ENCODE data around the gene KCTD16.

The KCTD16 gene

GRCh38 chr5:144405991-144406390 is 235.3 kb downstream of the KCTD16 start:
- no peak for DNase-seq (ENCODE audit: low spot score)

- no peak for DNase-seq (ENCODE audit: low spot score)
Observed at GRCh38 chr5:144406442-144406841, 235.8 kb downstream of the KCTD16 start.

- DNase-seq (ENCODE audit: low spot score): no peak
Observed at GRCh38 chr5:144414202-144415029, 243.7 kb downstream of the KCTD16 start.

GRCh38 chr5:144416196-144416595 is 245.5 kb downstream of the KCTD16 start:
- DNase-seq (ENCODE audit: low spot score): no peak

- no peak for DNase-seq (ENCODE audit: low spot score)
Observed at GRCh38 chr5:144418719-144419118, 248.0 kb downstream of the KCTD16 start.

- no peak for DNase-seq (ENCODE audit: low spot score)
Observed at GRCh38 chr5:144421411-144421810, 250.7 kb downstream of the KCTD16 start.

GRCh38 chr5:144422018-144422727 is 251.5 kb downstream of the KCTD16 start:
- DNase-seq (ENCODE audit: low spot score): no peak

- no peak for DNase-seq (ENCODE audit: low spot score)
Observed at GRCh38 chr5:144427866-144428265, 257.2 kb downstream of the KCTD16 start.

GRCh38 chr5:144428326-144428725 is 257.7 kb downstream of the KCTD16 start:
- no peak for DNase-seq (ENCODE audit: low spot score)

- DNase-seq (ENCODE audit: low spot score): no peak
Observed at GRCh38 chr5:144429405-144429804, 258.7 kb downstream of the KCTD16 start.

- DNase-seq (ENCODE audit: low spot score): no peak
Observed at GRCh38 chr5:144429905-144430304, 259.2 kb downstream of the KCTD16 start.

- DNase-seq (ENCODE audit: low spot score): no peak
Observed at GRCh38 chr5:144433140-144433822, 262.6 kb downstream of the KCTD16 start.

- no peak for DNase-seq (ENCODE audit: low spot score)
Observed at GRCh38 chr5:144433893-144434292, 263.2 kb downstream of the KCTD16 start.

GRCh38 chr5:144436007-144436406 is 265.3 kb downstream of the KCTD16 start:
- no peak for DNase-seq (ENCODE audit: low spot score)

GRCh38 chr5:144438237-144438636 is 267.6 kb downstream of the KCTD16 start:
- DNase-seq (ENCODE audit: low spot score): peak; percentile 63

- DNase-seq (ENCODE audit: low spot score): no peak
Observed at GRCh38 chr5:144448457-144448856, 277.8 kb downstream of the KCTD16 start.

- no peak for DNase-seq (ENCODE audit: low spot score)
Observed at GRCh38 chr5:144451187-144451973, 280.7 kb downstream of the KCTD16 start.

GRCh38 chr5:144453753-144454152 is 283.1 kb downstream of the KCTD16 start:
- no peak for DNase-seq (ENCODE audit: low spot score)

GRCh38 chr5:144457160-144457559 is 286.5 kb downstream of the KCTD16 start:
- DNase-seq (ENCODE audit: low spot score): no peak

GRCh38 chr5:144458216-144458615 is 287.5 kb downstream of the KCTD16 start:
- DNase-seq (ENCODE audit: low spot score): no peak

- DNase-seq (ENCODE audit: low spot score): no peak
Observed at GRCh38 chr5:144460600-144460999, 289.9 kb downstream of the KCTD16 start.

- no peak for DNase-seq (ENCODE audit: low spot score)
Observed at GRCh38 chr5:144462577-144462976, 291.9 kb downstream of the KCTD16 start.
